ENCODE data around the gene EXOSC3.
A peak's percentile ranks its signal among the peaks of the same experiment; 100 is the strongest.

The EXOSC3 gene

DNA sequence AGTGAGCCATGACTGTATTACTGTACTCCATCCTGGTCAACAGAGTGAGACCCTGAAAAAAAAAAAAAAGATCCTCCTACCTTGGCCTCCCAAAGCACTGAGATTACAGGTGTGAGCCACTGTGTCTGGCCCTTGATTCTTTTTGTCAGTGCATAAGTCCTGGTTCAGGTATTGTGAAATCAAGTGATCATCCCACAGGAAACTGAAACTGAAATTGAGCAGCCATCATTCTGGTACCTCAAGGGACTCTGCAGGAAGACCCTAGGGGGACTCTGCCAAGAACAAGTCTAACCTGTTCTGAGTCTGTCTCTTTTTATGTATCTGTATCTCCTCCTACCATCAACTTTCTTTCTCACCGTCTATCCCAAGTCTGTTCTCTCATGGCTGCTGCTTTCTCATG lies 13.8 kb upstream of the EXOSC3 start:
- TF ChIP-seq, protein P1, sequence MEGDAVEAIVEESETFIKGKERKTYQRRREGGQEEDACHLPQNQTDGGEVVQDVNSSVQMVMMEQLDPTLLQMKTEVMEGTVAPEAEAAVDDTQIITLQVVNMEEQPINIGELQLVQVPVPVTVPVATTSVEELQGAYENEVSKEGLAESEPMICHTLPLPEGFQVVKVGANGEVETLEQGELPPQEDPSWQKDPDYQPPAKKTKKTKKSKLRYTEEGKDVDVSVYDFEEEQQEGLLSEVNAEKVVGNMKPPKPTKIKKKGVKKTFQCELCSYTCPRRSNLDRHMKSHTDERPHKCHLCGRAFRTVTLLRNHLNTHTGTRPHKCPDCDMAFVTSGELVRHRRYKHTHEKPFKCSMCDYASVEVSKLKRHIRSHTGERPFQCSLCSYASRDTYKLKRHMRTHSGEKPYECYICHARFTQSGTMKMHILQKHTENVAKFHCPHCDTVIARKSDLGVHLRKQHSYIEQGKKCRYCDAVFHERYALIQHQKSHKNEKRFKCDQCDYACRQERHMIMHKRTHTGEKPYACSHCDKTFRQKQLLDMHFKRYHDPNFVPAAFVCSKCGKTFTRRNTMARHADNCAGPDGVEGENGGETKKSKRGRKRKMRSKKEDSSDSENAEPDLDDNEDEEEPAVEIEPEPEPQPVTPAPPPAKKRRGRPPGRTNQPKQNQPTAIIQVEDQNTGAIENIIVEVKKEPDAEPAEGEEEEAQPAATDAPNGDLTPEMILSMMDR (IDR thresholded peaks at IDR 0.05; ENCODE audit: low read depth, low read length, missing control alignments) = no peak
- no peak overlapping the region for H3K4me3 ChIP-seq (ENCODE audit: low read depth, low read length)
- DNase-seq (ENCODE audit: low read depth) = no peak
- in situ Hi-C loops (cut with HindIII; ENCODE audit: low sequenced_read_pairs) = loop anchor here (10.0 kb wide), 2 partner anchors 56 to 64 kb away; no protein-coding TSS in a partner anchor

GRCh38 chr9:37796232-37796631 lies 11.4 kb upstream of the EXOSC3 start:
- DNase-seq (ENCODE audit: low read depth) = no peak
- TF ChIP-seq, protein P1 (IDR thresholded peaks at IDR 0.05; ENCODE audit: low read depth, low read length, missing control alignments) = no peak
- in situ Hi-C loops (cut with HindIII; ENCODE audit: low sequenced_read_pairs) = loop anchor here (10.0 kb wide), 2 partner anchors 59 to 61 kb away; no protein-coding TSS in a partner anchor
- no peak overlapping the region for H3K4me3 ChIP-seq (ENCODE audit: low read depth, low read length)

DNA sequence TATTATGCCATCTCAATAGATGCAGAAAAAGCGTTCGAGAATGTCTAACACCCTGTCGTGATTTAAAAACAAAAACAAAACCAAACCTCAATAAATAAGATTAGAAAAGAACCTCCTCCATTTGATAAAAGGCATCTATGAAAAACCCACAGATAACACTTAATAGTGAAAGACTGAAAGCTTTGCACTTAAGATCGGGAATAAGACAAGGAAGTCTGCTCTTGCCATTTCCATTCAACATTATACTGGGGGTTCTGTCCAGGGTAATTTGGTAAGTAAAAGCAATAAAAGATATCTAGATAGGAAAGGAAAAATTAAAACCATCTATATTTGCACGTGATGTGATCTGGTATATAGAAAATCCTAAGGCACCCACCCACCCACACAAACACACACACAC lies 7.3 kb upstream of the EXOSC3 start:
- no peak for DNase-seq (ENCODE audit: low read depth)
- in situ Hi-C loops (cut with HindIII; ENCODE audit: low sequenced_read_pairs) = loop anchor here (10.0 kb wide), 2 partner anchors 57 to 63 kb away; no protein-coding TSS in a partner anchor
- H3K4me3 ChIP-seq (ENCODE audit: low read depth, low read length) = no peak overlapping the region
- TF ChIP-seq, protein P1 (IDR thresholded peaks at IDR 0.05; ENCODE audit: low read depth, low read length, missing control alignments) = no peak

DNA sequence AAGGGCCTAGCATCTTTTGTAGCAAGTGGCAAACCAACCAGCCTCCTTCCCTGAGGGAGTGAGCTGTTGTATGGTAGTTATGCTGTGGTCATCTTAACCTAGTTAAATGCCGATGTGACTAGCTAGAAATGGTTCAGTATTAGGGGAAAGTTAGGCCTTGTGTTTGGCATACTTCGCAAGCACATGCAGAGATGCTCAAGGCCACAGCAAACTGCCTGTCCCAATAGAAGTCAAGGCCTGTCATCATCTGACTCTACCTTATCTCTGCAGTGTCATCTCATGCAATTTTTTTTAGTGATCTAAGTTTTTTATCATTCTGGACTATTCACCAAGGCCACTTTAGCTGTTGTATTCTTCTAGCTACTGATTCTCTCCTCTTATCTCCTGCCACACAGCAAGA lies 5.2 kb upstream of the EXOSC3 start:
- TF ChIP-seq, protein P1 (IDR thresholded peaks at IDR 0.05; ENCODE audit: low read depth, low read length, missing control alignments) = no peak
- no peak overlapping the region for H3K4me3 ChIP-seq (ENCODE audit: low read depth, low read length)
- no peak for DNase-seq (ENCODE audit: low read depth)
- in situ Hi-C loops (cut with HindIII; ENCODE audit: low sequenced_read_pairs) = loop anchor here (10.0 kb wide), 2 partner anchors 55 to 65 kb away; no protein-coding TSS in a partner anchor

GRCh38 chr9:37788332-37788731 lies 3.5 kb upstream of the EXOSC3 start:
- no peak for DNase-seq (ENCODE audit: low read depth)
- in situ Hi-C loops (cut with HindIII; ENCODE audit: low sequenced_read_pairs) = no loop called here
- H3K4me3 ChIP-seq (ENCODE audit: low read depth, low read length) = no peak overlapping the region
- TF ChIP-seq, protein P1 (IDR thresholded peaks at IDR 0.05; ENCODE audit: low read depth, low read length, missing control alignments) = no peak

GRCh38 chr9:37787059-37787458 lies 2.2 kb upstream of the EXOSC3 start:
- in situ Hi-C loops (cut with HindIII; ENCODE audit: low sequenced_read_pairs) = no loop called here
- TF ChIP-seq, protein P1 (IDR thresholded peaks at IDR 0.05; ENCODE audit: low read depth, low read length, missing control alignments) = no peak
- no peak overlapping the region for H3K4me3 ChIP-seq (ENCODE audit: low read depth, low read length)
- no peak for DNase-seq (ENCODE audit: low read depth)

- DNase-seq (ENCODE audit: low read depth) = no peak
- peak overlapping the region; percentile 91 for H3K4me3 ChIP-seq (ENCODE audit: low read depth, low read length)
- in situ Hi-C loops (cut with HindIII; ENCODE audit: low sequenced_read_pairs) = no loop called here
- TF ChIP-seq, protein P1 (IDR thresholded peaks at IDR 0.05; ENCODE audit: low read depth, low read length, missing control alignments) = no peak
Measured at GRCh38 chr9:37784291-37784615, 611 bp downstream of the EXOSC3 start.

All from astrocyte of the cerebellum (primary cell).